IgD-negative memory B cell (primary cell): ENCODE measurements around the gene PRKCH. TPM values are rescaled to one million over a fixed set of nuclear protein-coding genes. Genes with fewer than 3 reads are reported as not detected.
A peak's percentile ranks its signal among the peaks of the same experiment; 100 is the strongest.

Experiments used
- H3K27ac Mint-ChIP-seq, 3 donors: one replicate each; pipeline ENCODE4 v1.8.0; 2020 to 2022; ENCODE audit warnings: mild to moderate bottlenecking in 3 of 3, mixed read lengths in 3 of 3, moderate library complexity in 1 of 3
- H3K27me3 Mint-ChIP-seq: one replicate; pipeline ENCODE4 v1.8.0; 2021; ENCODE audit warnings: mixed read lengths
- H3K36me3 Mint-ChIP-seq: one replicate; pipeline ENCODE4 v1.8.0; 2020; ENCODE audit warnings: mild to moderate bottlenecking, mixed read lengths
- H3K4me1 Mint-ChIP-seq, 3 donors: one replicate each; pipeline ENCODE4 v1.8.0; 2020 to 2022; ENCODE audit warnings: mixed read lengths in 3 of 3, mild to moderate bottlenecking in 1 of 3
- H3K4me3 Mint-ChIP-seq, 4 donors: one replicate each; pipeline ENCODE4 v1.8.0; 2020 to 2022; ENCODE audit warnings: mild to moderate bottlenecking in 4 of 4, mixed read lengths in 4 of 4, moderate library complexity in 3 of 4
- H3K9me3 Mint-ChIP-seq, 3 donors: one replicate each; pipeline ENCODE4 v1.8.0; 2020 to 2021; ENCODE audit warnings: mixed read lengths in 3 of 3, mild to moderate bottlenecking in 1 of 3
- polyA plus RNA-seq: library from polyadenylated mRNA; unstranded; fragments of 300-500 nt; fragmentation: Illumina TruSeq; gene quantifications from one replicate; pipeline ENCODE4 v1.2.3, GENCODE V29; 2021

The PRKCH gene
- polyA plus RNA-seq, 1 donor from 2014 or later, result 9.6 TPM

GRCh38 chr14:61470961-61471293 is 149.5 kb downstream of the PRKCH start:
- Mint-ChIP-seq H3K36me3 (no peaks in the 10 kb centered on the region), H3K27ac (peak overlapping the region; percentile 79 to 94 (median 94)), H3K9me3 (no peaks in the 10 kb centered on the region), H3K27me3 (no peaks in the 10 kb centered on the region), H3K4me3 (peak overlapping the region; percentile 87 to 98 (median 95)), H3K4me1 (peaks cover 39 to 45% (median 45%) of the 10 kb centered on the region in 3 donors)

- Mint-ChIP-seq H3K9me3 (no peaks in the 10 kb centered on the region), H3K36me3 (no peaks in the 10 kb centered on the region), H3K27me3 (no peaks in the 10 kb centered on the region), H3K4me1 (peaks cover 45 to 49% (median 49%) of the 10 kb centered on the region in 3 donors), H3K27ac (peak overlapping the region; percentile 79 to 94 (median 94)), H3K4me3 (peak overlapping the region; percentile 87 to 98 (median 95))
These were observed 150.1 kb downstream of the PRKCH start for GRCh38 chr14:61471297-61472005.

GRCh38 chr14:61472011-61472672 is 150.8 kb downstream of the PRKCH start:
- Mint-ChIP-seq H3K4me3 (peak overlapping the region; percentile 87 to 98 (median 95)), H3K36me3 (no peaks in the 10 kb centered on the region), H3K27ac (peak overlapping the region; percentile 82 to 94 (median 94)), H3K4me1 (peaks cover 51 to 55% (median 54%) of the 10 kb centered on the region in 3 donors), H3K27me3 (no peaks in the 10 kb centered on the region), H3K9me3 (no peaks in the 10 kb centered on the region)

GRCh38 chr14:61472801-61473376 is 151.5 kb downstream of the PRKCH start:
- Mint-ChIP-seq H3K27ac (peak overlapping the region; percentile 82 to 94 (median 94)), H3K4me1 (peaks cover 56 to 58% (median 57%) of the 10 kb centered on the region in 3 donors), H3K9me3 (no peaks in the 10 kb centered on the region), H3K27me3 (no peaks in the 10 kb centered on the region), H3K4me3 (peak overlapping the region; percentile 87 to 98 (median 95)), H3K36me3 (no peaks in the 10 kb centered on the region)

- H3K27ac Mint-ChIP-seq, result peak overlapping the region; percentile 71 to 94 (median 93)
- peaks cover 60 to 70% (median 68%) of the 10 kb centered on the region in 3 donors for H3K4me1 Mint-ChIP-seq
- no peaks in the 10 kb centered on the region for H3K36me3 Mint-ChIP-seq
- no peaks in the 10 kb centered on the region for H3K9me3 Mint-ChIP-seq
- H3K4me3 Mint-ChIP-seq, result peak overlapping the region in 2 of 4 donors; percentile 39 to 62
- H3K27me3 Mint-ChIP-seq, result no peaks in the 10 kb centered on the region
These were observed 152.6 kb downstream of the PRKCH start for GRCh38 chr14:61474015-61474414.

GRCh38 chr14:61474701-61475100 is 153.3 kb downstream of the PRKCH start:
- peak overlapping the region; percentile 93 to 94 (median 93) for H3K27ac Mint-ChIP-seq
- H3K4me3 Mint-ChIP-seq, result peak overlapping the region in 1 of 4 donors; percentile 54
- no peaks in the 10 kb centered on the region for H3K27me3 Mint-ChIP-seq
- H3K4me1 Mint-ChIP-seq, result peaks cover 67 to 76% (median 72%) of the 10 kb centered on the region in 3 donors
- H3K36me3 Mint-ChIP-seq, result no peaks in the 10 kb centered on the region
- no peaks in the 10 kb centered on the region for H3K9me3 Mint-ChIP-seq

GRCh38 chr14:61475316-61475715 is 153.9 kb downstream of the PRKCH start:
- no peaks in the 10 kb centered on the region for H3K9me3 Mint-ChIP-seq
- peaks cover 64 to 82% (median 73%) of the 10 kb centered on the region in 3 donors for H3K4me1 Mint-ChIP-seq
- H3K27me3 Mint-ChIP-seq, result no peaks in the 10 kb centered on the region
- no peaks in the 10 kb centered on the region for H3K36me3 Mint-ChIP-seq
- peak overlapping the region; percentile 93 to 94 (median 93) for H3K27ac Mint-ChIP-seq
- peak overlapping the region in 1 of 4 donors; percentile 54 for H3K4me3 Mint-ChIP-seq

GRCh38 chr14:61476105-61476753 is 154.8 kb downstream of the PRKCH start:
- H3K4me1 Mint-ChIP-seq, result peaks cover 55 to 82% (median 67%) of the 10 kb centered on the region in 3 donors
- no peaks in the 10 kb centered on the region for H3K27me3 Mint-ChIP-seq
- H3K9me3 Mint-ChIP-seq, result no peaks in the 10 kb centered on the region
- peak overlapping the region; percentile 88 to 99 (median 97) for H3K27ac Mint-ChIP-seq
- no peaks in the 10 kb centered on the region for H3K36me3 Mint-ChIP-seq
- peak overlapping the region; percentile 41 to 70 (median 66) for H3K4me3 Mint-ChIP-seq

- Mint-ChIP-seq H3K27me3 (no peaks in the 10 kb centered on the region), H3K9me3 (no peaks in the 10 kb centered on the region), H3K4me1 (peaks cover 48 to 79% (median 61%) of the 10 kb centered on the region in 3 donors), H3K4me3 (peak overlapping the region; percentile 30 to 75 (median 67)), H3K36me3 (no peaks in the 10 kb centered on the region), H3K27ac (peak overlapping the region; percentile 88 to 99 (median 97))
These were observed 155.5 kb downstream of the PRKCH start for GRCh38 chr14:61476754-61477410.

GRCh38 chr14:61477712-61478462 is 156.5 kb downstream of the PRKCH start:
- H3K27me3 Mint-ChIP-seq, result no peaks in the 10 kb centered on the region
- no peaks in the 10 kb centered on the region for H3K9me3 Mint-ChIP-seq
- peaks cover 40 to 74% (median 54%) of the 10 kb centered on the region in 3 donors for H3K4me1 Mint-ChIP-seq
- H3K4me3 Mint-ChIP-seq, result peak overlapping the region; percentile 30 to 75 (median 67)
- H3K27ac Mint-ChIP-seq, result peak overlapping the region; percentile 88 to 99 (median 97)
- H3K36me3 Mint-ChIP-seq, result peaks cover 3% of the 10 kb centered on the region

- no peaks in the 10 kb centered on the region for H3K9me3 Mint-ChIP-seq
- no peaks in the 10 kb centered on the region for H3K27me3 Mint-ChIP-seq
- H3K27ac Mint-ChIP-seq, result peak overlapping the region; percentile 88 to 99 (median 97)
- H3K4me3 Mint-ChIP-seq, result peak overlapping the region; percentile 47 to 76 (median 72)
- peaks cover 36 to 69% (median 48%) of the 10 kb centered on the region in 3 donors for H3K4me1 Mint-ChIP-seq
- peaks cover 3% of the 10 kb centered on the region for H3K36me3 Mint-ChIP-seq
These were observed 157.6 kb downstream of the PRKCH start for GRCh38 chr14:61478971-61479473.

- Mint-ChIP-seq H3K27me3 (no peaks in the 10 kb centered on the region), H3K27ac (peak overlapping the region; percentile 88 to 99 (median 97)), H3K9me3 (no peaks in the 10 kb centered on the region), H3K4me1 (peaks cover 32 to 61% (median 42%) of the 10 kb centered on the region in 3 donors), H3K36me3 (peaks cover 3% of the 10 kb centered on the region), H3K4me3 (peak overlapping the region in 2 of 4 donors; percentile 70 to 75)
These were observed 158.5 kb downstream of the PRKCH start for GRCh38 chr14:61479746-61480502.

GRCh38 chr14:61480704-61481285 is 159.4 kb downstream of the PRKCH start:
- Mint-ChIP-seq H3K4me1 (peaks cover 26 to 55% (median 37%) of the 10 kb centered on the region in 3 donors), H3K36me3 (peaks cover 3% of the 10 kb centered on the region), H3K27me3 (no peaks in the 10 kb centered on the region), H3K27ac (peak overlapping the region; percentile 41 to 97 (median 81)), H3K9me3 (no peaks in the 10 kb centered on the region), H3K4me3 (peak overlapping the region in 1 of 4 donors; percentile 5)
